ENCODE results near the gene TST.

Gene TST

DNA sequence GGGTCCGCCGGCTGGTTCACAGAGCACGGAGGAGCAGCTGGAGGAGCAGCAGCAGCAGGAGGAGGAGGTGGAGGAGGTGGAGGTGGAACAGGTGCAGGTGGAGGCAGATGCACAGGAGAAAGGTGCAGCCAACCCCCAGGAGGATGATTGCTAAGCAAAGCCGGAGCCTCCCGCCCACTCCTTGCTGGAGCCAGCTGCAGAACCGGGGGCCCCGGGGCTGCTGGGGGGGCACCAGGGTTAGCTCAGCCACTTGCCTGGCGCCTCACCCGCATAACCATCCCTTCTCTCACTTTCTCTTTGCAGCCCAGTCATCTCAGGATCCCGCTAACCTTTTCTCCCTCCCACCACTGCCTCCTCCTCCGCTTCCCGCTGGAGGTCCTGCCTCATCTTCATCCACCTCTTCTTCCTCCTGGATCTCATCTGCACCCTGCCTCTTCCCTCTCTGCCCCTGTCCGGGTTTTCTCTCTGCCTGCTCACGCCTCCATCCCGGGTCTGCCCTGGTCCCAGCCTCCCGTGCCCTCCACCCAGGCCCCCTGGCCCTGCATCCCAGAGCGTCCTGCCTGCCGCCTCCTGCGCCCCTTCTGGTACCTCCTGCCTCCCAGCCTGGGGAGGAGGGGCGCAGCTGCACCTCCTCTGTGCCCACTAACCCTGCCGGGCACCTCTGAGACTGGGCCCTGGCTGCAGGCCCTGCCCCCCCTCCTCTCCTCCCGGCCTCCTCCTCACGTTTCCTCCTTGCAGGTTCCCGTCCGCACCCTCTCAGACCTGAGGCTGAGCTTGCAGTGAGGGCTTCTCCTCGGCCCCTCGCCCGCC, 41.8 kb upstream of the TST start:
- Histone ChIP-seq H3K27me3 (ENCODE audit: control insufficient read depth, insufficient read depth, low read length) (0 out of 2 replicates have a peak, but pooled peaks cover under 1% of the 10 kb centered on the region), H3K27ac (ENCODE audit: low read depth, low read length) (no peak overlapping the region), H3K4me1 (ENCODE audit: control insufficient read depth, insufficient read depth, low read length) (peaks cover 16% of the 10 kb centered on the region), H3K9ac (ENCODE audit: low read length) (no peak overlapping the region), H3K4me3 (ENCODE audit: low read depth, low read length) (no peak overlapping the region), H3K9me3 (ENCODE audit: control insufficient read depth, insufficient read depth, low read depth, low read length) (no peaks in the 10 kb centered on the region), H3K36me3 (ENCODE audit: control insufficient read depth, insufficient read depth, low read length) (peaks cover 29% of the 10 kb centered on the region)

GRCh38 chr22:37059876-37060449, 40.7 kb upstream of the TST start:
- Histone ChIP-seq H3K4me3 (ENCODE audit: low read depth, low read length) (no peak overlapping the region), H3K27ac (ENCODE audit: low read depth, low read length) (no peak overlapping the region), H3K36me3 (ENCODE audit: control insufficient read depth, insufficient read depth, low read length) (peaks cover 35% of the 10 kb centered on the region), H3K27me3 (ENCODE audit: control insufficient read depth, insufficient read depth, low read length) (no peaks in the 10 kb centered on the region), H3K9me3 (ENCODE audit: control insufficient read depth, insufficient read depth, low read depth, low read length) (no peaks in the 10 kb centered on the region), H3K4me1 (ENCODE audit: control insufficient read depth, insufficient read depth, low read length) (peaks cover 16% of the 10 kb centered on the region), H3K9ac (ENCODE audit: low read length) (no peak overlapping the region)

DNA sequence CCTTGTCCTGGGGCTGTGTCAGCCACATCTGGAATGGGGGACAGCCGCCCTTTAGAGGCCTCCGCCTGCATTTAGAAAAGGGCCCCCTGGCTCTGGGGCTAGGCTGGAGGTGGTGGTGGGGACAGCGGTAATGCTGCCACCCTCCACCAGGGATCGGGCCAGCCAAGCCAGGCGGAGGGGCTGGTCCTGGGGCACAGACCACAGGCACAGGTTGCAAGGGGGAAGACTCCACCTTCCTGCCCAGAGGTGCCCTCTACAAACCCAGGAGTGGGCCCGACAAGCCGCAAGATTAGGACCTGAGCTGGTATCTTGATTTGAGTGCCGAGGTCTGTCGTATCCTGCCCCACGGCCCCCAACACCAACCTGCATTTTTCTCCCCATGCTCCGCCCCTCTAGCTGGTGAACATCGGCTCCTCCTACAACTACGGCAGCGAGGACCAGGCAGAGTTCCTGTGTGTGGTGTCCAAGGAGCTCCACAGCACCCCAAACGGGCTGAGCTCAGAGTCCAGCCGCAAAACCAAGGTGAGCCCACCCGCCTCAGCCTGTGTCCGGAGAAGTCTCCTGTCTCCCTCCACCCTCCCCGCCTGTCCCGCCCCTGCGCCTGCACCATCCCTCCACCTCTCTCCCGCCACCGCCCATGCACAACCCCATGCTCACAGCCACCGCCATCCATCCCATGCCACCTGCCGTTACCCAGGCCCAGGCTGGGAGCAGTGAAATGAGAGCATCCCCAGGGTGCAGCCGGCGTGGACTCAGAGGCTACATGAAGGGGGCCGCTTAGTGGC, 39.9 kb upstream of the TST start:
- H3K4me3 ChIP-seq (ENCODE audit: low read depth, low read length) = no peak overlapping the region
- H3K9me3 ChIP-seq (ENCODE audit: control insufficient read depth, insufficient read depth, low read depth, low read length) = no peaks in the 10 kb centered on the region
- H3K9ac ChIP-seq (ENCODE audit: low read length) = no peak overlapping the region
- H3K4me1 ChIP-seq (ENCODE audit: control insufficient read depth, insufficient read depth, low read length) = peaks cover 16% of the 10 kb centered on the region
- peaks cover 36% of the 10 kb centered on the region for H3K36me3 ChIP-seq (ENCODE audit: control insufficient read depth, insufficient read depth, low read length)
- no peaks in the 10 kb centered on the region for H3K27me3 ChIP-seq (ENCODE audit: control insufficient read depth, insufficient read depth, low read length)
- no peak overlapping the region for H3K27ac ChIP-seq (ENCODE audit: low read depth, low read length)

DNA sequence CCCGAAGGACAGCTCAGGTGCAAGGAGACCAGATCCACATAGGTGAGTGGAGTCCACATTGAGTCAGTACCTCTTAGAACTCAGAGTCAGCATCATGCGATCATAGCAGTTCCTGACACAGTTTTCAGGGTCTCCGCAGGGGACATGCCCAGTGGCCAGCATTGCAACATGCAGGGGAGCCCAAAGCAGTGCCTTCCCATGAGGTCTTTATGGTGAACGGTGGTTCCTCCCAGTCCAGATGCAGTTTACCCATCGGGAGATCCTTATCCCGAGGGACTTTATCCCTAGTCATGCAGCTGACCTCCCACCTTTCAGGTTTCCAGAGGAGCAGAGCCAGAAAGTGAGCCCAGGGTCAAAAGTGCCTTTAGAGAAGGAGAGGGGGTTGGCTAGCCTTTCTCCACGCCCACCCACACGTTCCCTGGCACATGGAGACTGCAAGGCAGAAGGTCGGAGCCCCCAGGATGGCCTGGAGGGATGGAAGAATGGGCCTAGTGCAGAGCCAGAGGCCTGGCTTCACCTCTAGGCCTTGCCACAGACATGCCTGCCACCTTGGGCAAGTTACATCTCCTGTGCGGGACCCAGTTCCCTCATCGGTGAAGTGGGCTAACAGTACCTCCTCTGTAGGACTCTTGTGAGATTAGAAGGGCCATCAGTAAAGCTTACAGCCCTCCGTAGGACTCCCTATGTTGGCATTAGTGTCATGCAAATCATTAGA, 38.7 kb upstream of the TST start:
- Histone ChIP-seq H3K36me3 (ENCODE audit: control insufficient read depth, insufficient read depth, low read length) (peaks cover 41% of the 10 kb centered on the region), H3K4me3 (ENCODE audit: low read depth, low read length) (no peak overlapping the region), H3K4me1 (ENCODE audit: control insufficient read depth, insufficient read depth, low read length) (peaks cover 11% of the 10 kb centered on the region), H3K27ac (ENCODE audit: low read depth, low read length) (no peak overlapping the region), H3K9me3 (ENCODE audit: control insufficient read depth, insufficient read depth, low read depth, low read length) (no peaks in the 10 kb centered on the region), H3K9ac (ENCODE audit: low read length) (no peak overlapping the region), H3K27me3 (ENCODE audit: control insufficient read depth, insufficient read depth, low read length) (no peaks in the 10 kb centered on the region)

DNA sequence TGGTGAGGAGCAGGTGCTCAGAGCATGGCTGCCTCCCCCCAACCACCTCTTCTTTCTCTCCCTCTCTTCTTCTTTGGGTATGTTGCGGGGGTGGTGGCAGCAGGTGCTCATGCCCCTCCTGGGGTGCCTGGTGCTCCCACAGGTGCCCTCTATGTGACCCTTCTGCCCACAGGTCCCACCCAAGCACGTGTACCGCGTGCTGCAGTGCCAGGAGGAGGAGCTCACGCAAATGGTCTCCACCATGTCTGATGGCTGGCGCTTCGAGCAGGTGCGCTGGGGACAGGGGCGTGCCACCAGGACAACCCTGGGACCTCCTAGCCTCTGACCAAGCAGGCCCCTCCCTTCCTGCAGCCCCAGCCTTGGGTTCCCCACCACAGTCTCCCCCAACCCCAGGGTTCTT, 38.0 kb upstream of the TST start:
- peaks cover 10% of the 10 kb centered on the region for H3K4me1 ChIP-seq (ENCODE audit: control insufficient read depth, insufficient read depth, low read length)
- H3K27me3 ChIP-seq (ENCODE audit: control insufficient read depth, insufficient read depth, low read length) = no peaks in the 10 kb centered on the region
- H3K9ac ChIP-seq (ENCODE audit: low read length) = no peak overlapping the region
- H3K4me3 ChIP-seq (ENCODE audit: low read depth, low read length) = no peak overlapping the region
- no peaks in the 10 kb centered on the region for H3K9me3 ChIP-seq (ENCODE audit: control insufficient read depth, insufficient read depth, low read depth, low read length)
- H3K27ac ChIP-seq (ENCODE audit: low read depth, low read length) = no peak overlapping the region
- H3K36me3 ChIP-seq (ENCODE audit: control insufficient read depth, insufficient read depth, low read length) = peaks cover 41% of the 10 kb centered on the region

- no peaks in the 10 kb centered on the region for H3K27me3 ChIP-seq (ENCODE audit: control insufficient read depth, insufficient read depth, low read length)
- no peaks in the 10 kb centered on the region for H3K9me3 ChIP-seq (ENCODE audit: control insufficient read depth, insufficient read depth, low read depth, low read length)
- H3K36me3 ChIP-seq (ENCODE audit: control insufficient read depth, insufficient read depth, low read length) = peaks cover 41% of the 10 kb centered on the region
- no peak overlapping the region for H3K27ac ChIP-seq (ENCODE audit: low read depth, low read length)
- H3K4me1 ChIP-seq (ENCODE audit: control insufficient read depth, insufficient read depth, low read length) = peaks cover 4% of the 10 kb centered on the region
- no peak overlapping the region for H3K4me3 ChIP-seq (ENCODE audit: low read depth, low read length)
- H3K9ac ChIP-seq (ENCODE audit: low read length) = no peak overlapping the region
These were observed 37.0 kb upstream of the TST start for GRCh38 chr22:37056246-37056645.

DNA sequence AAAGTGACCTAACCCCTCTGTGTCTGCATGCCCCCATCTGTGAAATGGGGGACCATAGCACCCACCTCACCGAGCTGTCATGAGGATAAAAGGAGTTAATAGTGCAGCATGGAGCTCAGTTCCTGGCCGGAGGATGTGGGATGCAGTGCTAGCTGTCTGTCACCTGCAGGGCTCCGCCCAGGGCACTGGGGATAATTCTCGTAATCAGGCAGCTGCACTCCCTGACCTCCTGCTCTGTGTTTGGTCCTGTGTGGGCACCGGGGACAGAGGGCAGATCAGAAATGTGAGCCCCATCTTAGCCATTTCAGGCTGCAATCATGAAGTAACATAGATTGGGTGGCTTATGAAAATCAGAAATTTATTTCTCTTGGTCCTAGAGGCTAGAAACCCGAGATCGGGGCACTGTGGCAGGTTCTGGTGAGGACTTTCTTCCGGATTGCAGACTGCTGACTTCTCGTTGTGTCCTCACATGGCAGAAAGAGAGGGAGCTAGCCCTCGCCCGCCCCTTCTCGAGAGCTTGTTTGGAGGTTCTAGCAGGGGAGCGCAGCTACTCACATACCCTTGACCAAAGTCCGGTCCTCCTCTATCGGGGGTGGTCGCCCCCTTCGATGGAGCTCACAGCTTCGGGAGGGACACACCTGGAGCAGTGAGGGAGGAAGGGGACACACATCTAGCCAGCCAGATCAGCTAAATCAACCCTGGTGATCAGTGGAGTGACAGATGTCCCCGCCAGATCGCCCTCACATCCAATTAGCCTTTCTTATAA, 35.5 kb upstream of the TST start:
- Histone ChIP-seq H3K4me3 (ENCODE audit: low read depth, low read length) (no peak overlapping the region), H3K36me3 (ENCODE audit: control insufficient read depth, insufficient read depth, low read length) (peaks cover 35% of the 10 kb centered on the region), H3K27ac (ENCODE audit: low read depth, low read length) (no peak overlapping the region), H3K9me3 (ENCODE audit: control insufficient read depth, insufficient read depth, low read depth, low read length) (no peaks in the 10 kb centered on the region), H3K27me3 (ENCODE audit: control insufficient read depth, insufficient read depth, low read length) (peaks cover 6% of the 10 kb centered on the region; the same call in 1 of the 2 replicates), H3K4me1 (ENCODE audit: control insufficient read depth, insufficient read depth, low read length) (peaks cover 7% of the 10 kb centered on the region), H3K9ac (ENCODE audit: low read length) (no peak overlapping the region)

- H3K27me3 ChIP-seq (ENCODE audit: control insufficient read depth, insufficient read depth, low read length) = peaks cover 6% of the 10 kb centered on the region; the same call in 1 of the 2 replicates
- H3K36me3 ChIP-seq (ENCODE audit: control insufficient read depth, insufficient read depth, low read length) = peaks cover 35% of the 10 kb centered on the region
- H3K9me3 ChIP-seq (ENCODE audit: control insufficient read depth, insufficient read depth, low read depth, low read length) = no peaks in the 10 kb centered on the region
- no peak overlapping the region for H3K27ac ChIP-seq (ENCODE audit: low read depth, low read length)
- no peak overlapping the region for H3K9ac ChIP-seq (ENCODE audit: low read length)
- H3K4me3 ChIP-seq (ENCODE audit: low read depth, low read length) = no peak overlapping the region
- H3K4me1 ChIP-seq (ENCODE audit: control insufficient read depth, insufficient read depth, low read length) = peaks cover 7% of the 10 kb centered on the region
These were observed 34.8 kb upstream of the TST start for GRCh38 chr22:37054056-37054395.

DNA sequence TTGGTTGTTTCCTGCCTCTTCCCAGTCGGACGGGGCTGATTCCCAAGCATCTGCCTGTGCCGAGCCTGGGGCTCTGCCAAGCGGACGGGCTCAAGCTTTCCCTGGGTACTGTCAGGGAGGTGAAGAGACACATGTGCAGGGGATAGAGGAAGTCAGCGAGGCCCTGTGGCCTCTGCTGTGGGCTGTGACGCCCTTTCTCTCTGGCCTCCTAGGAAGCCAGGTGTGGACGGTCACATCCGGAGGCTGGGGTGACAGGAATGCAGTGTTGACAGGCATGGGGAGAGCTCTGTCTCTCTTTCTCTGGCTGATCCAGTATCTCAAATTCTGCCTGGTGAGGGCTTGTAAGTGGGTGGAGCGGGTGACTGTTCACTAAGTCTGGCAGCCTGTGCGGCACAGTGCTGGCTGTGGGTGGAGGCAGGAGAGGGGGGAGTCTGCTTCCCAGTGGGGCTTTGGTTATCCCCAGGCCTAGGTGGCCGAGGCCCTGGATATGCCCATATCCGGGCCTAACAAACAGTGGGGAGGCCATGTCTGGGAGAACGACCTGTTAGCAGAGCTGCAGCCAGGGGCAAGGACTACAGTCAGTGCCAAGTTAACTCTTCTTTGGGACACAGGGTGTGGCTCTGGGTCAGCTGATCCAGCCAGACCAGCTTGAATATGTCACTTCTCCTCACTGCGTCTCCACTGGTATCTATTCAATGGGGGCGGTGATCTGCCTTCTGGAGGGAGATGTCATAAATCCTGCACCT, 34.2 kb upstream of the TST start:
- H3K4me1 ChIP-seq (ENCODE audit: control insufficient read depth, insufficient read depth, low read length) = peaks cover 7% of the 10 kb centered on the region; the same call in 1 of the 2 replicates
- no peak overlapping the region for H3K4me3 ChIP-seq (ENCODE audit: low read depth, low read length)
- peaks cover 6% of the 10 kb centered on the region; the same call in 1 of the 2 replicates for H3K27me3 ChIP-seq (ENCODE audit: control insufficient read depth, insufficient read depth, low read length)
- H3K36me3 ChIP-seq (ENCODE audit: control insufficient read depth, insufficient read depth, low read length) = peaks cover 35% of the 10 kb centered on the region
- no peak overlapping the region for H3K27ac ChIP-seq (ENCODE audit: low read depth, low read length)
- H3K9ac ChIP-seq (ENCODE audit: low read length) = peak overlapping the region; percentile 20
- H3K9me3 ChIP-seq (ENCODE audit: control insufficient read depth, insufficient read depth, low read depth, low read length) = no peaks in the 10 kb centered on the region

All from HUES6 (cell line).